K562 (cell line): Measurements from ENCODE around the gene ODF4. TPM values are rescaled to one million over a fixed set of nuclear protein-coding genes. Genes with fewer than 3 reads are reported as not detected.

Experiments used
- BRCA1 ChIP-seq, 2 experiments: fragments of 450-650 bp in 1 of 2; sonication (generic) in 1 of 2; formaldehyde crosslinking in 1 of 2; IDR thresholded peaks; 2 replicates each; pipeline versions ENCODE4 v1.5.0 to v1.6.1; 2017 to 2020; ENCODE audit warnings: mild to moderate bottlenecking in 1 of 2, missing genetic modification reagents in 1 of 2
- ETV6 ChIP-seq, 3 experiments: fragments of 150-350 bp in 1 of 3; sonication (generic) in 1 of 3; formaldehyde crosslinking in 1 of 3; IDR thresholded peaks; 2 replicates each; pipeline versions ENCODE4 v1.6.1 to v1.8.0; 2014 to 2022; ENCODE audit warnings: borderline replicate concordance in 2 of 3, low read depth in 2 of 3, antibody characterized with exemption in 1 of 3, low read length in 1 of 3, mild to moderate bottlenecking in 1 of 3, missing genetic modification reagents in 1 of 3
- MBD1 ChIP-seq: fragments of 250-450 bp; sonication (Bioruptor Pico); IDR thresholded peaks from 2 replicates; pipeline ENCODE4 v1.8.0; 2022; ENCODE audit warnings: inconsistent platforms
- SMAD4 ChIP-seq: fragments of 250-450 bp; sonication (Bioruptor Pico); conservative IDR thresholded peaks from 2 replicates; pipeline ENCODE4 v1.8.0; 2021; ENCODE audit warnings: inconsistent platforms, mild to moderate bottlenecking, moderate library complexity
- SMARCE1 ChIP-seq: fragments of 450-650 bp; IDR thresholded peaks from 2 replicates; pipeline ENCODE4 v1.7.1; 2016; ENCODE audit warnings: mild to moderate bottlenecking
- TCF7 ChIP-seq: sonication (generic); IDR thresholded peaks from 2 replicates; pipeline ENCODE4 v1.6.1; 2016; ENCODE audit warnings: antibody characterized with exemption, borderline replicate concordance
- ZFP36 ChIP-seq: fragments of 150-350 bp; IDR thresholded peaks from 2 replicates; pipeline ENCODE4 v1.6.1; 2018; ENCODE audit warnings: low read length, low read depth; ENCODE audit not compliant: partially characterized antibody
- ZNF696 ChIP-seq: fragments of 250-450 bp; sonication (Bioruptor Pico); conservative IDR thresholded peaks from 2 replicates; pipeline ENCODE4 v1.4.0; 2020; ENCODE audit warnings: mild to moderate bottlenecking, moderate library complexity
- polyA plus RNA-seq, 8 experiments: library from polyadenylated mRNA; depleted of rRNA in 4 of 8; stranded (reverse) in 5 of 8; unstranded in 3 of 8; fragments of >200 nt; fragmentation: Nextera tagmentation in 2 of 8; fragmentation: Illumina TruSeq in 1 of 8; extraction: Ambion mirVana in 2 of 8; extraction: Trizol in 1 of 8; gene quantifications; 2 replicates each; pipeline versions ENCODE4 v1.2.1 to v1.2.3, GENCODE V29; 2011 to 2014; ENCODE audit warnings: inconsistent platforms in 1 of 8, missing spikeins in 1 of 8
- total RNA-seq, 7 experiments: library from RNA; depleted of rRNA in 6 of 7; stranded (reverse); fragments of >200 nt in 6 of 7; fragmentation: Illumina TruSeq in 2 of 7; extraction: Trizol in 2 of 7; gene quantifications; 2 replicates each; pipeline versions ENCODE4 v1.2.1 to v1.2.3, GENCODE V29; 2011 to 2021; ENCODE audit warnings: low replicate concordance in 1 of 7
- TF ChIP-seq, protein P1 (sequence below): fragments of 450-650 bp; IDR thresholded peaks from 2 replicates; pipeline ENCODE4 v1.6.1; 2016; ENCODE audit warnings: mild to moderate bottlenecking, moderate library complexity
- TF ChIP-seq, protein P2 (sequence below): sonication (generic); formaldehyde crosslinking; IDR thresholded peaks from 2 replicates; pipeline ENCODE4 v1.8.0; 2022; ENCODE audit warnings: mild to moderate bottlenecking, missing genetic modification reagents
- TF ChIP-seq, protein P3 (sequence below): sonication (generic); formaldehyde crosslinking; IDR thresholded peaks from 2 replicates; pipeline ENCODE4 v1.9.0; 2022; ENCODE audit warnings: mild to moderate bottlenecking, missing genetic modification reagents
- TF ChIP-seq, protein P4 (sequence below): fragments of 450-650 bp; formaldehyde crosslinking; IDR thresholded peaks from 2 replicates; pipeline ENCODE4 v1.4.0; 2020; ENCODE audit warnings: mild to moderate bottlenecking

ODF4 gene
- total and polyA plus RNA-seq, 9 of the 15 experiments (the other 6 are each of a cell fraction or from before 2014, with no cell fraction given), result not detected

GRCh38 chr17:8332688-8333087 lies 7.0 kb upstream of the ODF4 start (continued):
- TF ChIP-seq, protein P1, sequence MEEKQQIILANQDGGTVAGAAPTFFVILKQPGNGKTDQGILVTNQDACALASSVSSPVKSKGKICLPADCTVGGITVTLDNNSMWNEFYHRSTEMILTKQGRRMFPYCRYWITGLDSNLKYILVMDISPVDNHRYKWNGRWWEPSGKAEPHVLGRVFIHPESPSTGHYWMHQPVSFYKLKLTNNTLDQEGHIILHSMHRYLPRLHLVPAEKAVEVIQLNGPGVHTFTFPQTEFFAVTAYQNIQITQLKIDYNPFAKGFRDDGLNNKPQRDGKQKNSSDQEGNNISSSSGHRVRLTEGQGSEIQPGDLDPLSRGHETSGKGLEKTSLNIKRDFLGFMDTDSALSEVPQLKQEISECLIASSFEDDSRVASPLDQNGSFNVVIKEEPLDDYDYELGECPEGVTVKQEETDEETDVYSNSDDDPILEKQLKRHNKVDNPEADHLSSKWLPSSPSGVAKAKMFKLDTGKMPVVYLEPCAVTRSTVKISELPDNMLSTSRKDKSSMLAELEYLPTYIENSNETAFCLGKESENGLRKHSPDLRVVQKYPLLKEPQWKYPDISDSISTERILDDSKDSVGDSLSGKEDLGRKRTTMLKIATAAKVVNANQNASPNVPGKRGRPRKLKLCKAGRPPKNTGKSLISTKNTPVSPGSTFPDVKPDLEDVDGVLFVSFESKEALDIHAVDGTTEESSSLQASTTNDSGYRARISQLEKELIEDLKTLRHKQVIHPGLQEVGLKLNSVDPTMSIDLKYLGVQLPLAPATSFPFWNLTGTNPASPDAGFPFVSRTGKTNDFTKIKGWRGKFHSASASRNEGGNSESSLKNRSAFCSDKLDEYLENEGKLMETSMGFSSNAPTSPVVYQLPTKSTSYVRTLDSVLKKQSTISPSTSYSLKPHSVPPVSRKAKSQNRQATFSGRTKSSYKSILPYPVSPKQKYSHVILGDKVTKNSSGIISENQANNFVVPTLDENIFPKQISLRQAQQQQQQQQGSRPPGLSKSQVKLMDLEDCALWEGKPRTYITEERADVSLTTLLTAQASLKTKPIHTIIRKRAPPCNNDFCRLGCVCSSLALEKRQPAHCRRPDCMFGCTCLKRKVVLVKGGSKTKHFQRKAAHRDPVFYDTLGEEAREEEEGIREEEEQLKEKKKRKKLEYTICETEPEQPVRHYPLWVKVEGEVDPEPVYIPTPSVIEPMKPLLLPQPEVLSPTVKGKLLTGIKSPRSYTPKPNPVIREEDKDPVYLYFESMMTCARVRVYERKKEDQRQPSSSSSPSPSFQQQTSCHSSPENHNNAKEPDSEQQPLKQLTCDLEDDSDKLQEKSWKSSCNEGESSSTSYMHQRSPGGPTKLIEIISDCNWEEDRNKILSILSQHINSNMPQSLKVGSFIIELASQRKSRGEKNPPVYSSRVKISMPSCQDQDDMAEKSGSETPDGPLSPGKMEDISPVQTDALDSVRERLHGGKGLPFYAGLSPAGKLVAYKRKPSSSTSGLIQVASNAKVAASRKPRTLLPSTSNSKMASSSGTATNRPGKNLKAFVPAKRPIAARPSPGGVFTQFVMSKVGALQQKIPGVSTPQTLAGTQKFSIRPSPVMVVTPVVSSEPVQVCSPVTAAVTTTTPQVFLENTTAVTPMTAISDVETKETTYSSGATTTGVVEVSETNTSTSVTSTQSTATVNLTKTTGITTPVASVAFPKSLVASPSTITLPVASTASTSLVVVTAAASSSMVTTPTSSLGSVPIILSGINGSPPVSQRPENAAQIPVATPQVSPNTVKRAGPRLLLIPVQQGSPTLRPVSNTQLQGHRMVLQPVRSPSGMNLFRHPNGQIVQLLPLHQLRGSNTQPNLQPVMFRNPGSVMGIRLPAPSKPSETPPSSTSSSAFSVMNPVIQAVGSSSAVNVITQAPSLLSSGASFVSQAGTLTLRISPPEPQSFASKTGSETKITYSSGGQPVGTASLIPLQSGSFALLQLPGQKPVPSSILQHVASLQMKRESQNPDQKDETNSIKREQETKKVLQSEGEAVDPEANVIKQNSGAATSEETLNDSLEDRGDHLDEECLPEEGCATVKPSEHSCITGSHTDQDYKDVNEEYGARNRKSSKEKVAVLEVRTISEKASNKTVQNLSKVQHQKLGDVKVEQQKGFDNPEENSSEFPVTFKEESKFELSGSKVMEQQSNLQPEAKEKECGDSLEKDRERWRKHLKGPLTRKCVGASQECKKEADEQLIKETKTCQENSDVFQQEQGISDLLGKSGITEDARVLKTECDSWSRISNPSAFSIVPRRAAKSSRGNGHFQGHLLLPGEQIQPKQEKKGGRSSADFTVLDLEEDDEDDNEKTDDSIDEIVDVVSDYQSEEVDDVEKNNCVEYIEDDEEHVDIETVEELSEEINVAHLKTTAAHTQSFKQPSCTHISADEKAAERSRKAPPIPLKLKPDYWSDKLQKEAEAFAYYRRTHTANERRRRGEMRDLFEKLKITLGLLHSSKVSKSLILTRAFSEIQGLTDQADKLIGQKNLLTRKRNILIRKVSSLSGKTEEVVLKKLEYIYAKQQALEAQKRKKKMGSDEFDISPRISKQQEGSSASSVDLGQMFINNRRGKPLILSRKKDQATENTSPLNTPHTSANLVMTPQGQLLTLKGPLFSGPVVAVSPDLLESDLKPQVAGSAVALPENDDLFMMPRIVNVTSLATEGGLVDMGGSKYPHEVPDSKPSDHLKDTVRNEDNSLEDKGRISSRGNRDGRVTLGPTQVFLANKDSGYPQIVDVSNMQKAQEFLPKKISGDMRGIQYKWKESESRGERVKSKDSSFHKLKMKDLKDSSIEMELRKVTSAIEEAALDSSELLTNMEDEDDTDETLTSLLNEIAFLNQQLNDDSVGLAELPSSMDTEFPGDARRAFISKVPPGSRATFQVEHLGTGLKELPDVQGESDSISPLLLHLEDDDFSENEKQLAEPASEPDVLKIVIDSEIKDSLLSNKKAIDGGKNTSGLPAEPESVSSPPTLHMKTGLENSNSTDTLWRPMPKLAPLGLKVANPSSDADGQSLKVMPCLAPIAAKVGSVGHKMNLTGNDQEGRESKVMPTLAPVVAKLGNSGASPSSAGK, result no peak
- no peak for TF ChIP-seq ZNF696 (CRISPR knock-in tag)
- TF ChIP-seq, protein P2, sequence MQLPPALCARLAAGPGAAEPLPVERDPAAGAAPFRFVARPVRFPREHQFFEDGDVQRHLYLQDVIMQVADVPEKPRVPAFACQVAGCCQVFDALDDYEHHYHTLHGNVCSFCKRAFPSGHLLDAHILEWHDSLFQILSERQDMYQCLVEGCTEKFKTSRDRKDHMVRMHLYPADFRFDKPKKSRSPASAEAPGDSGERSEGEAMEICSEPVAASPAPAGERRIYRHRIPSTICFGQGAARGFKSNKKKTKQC (CRISPR knock-in tag), result no peak
- TF ChIP-seq ZFP36, result no peak
- TF ChIP-seq ETV6 (IDR thresholded peaks at IDR 0.05; ENCODE audit: borderline replicate concordance in 1 of 2, low read depth in 2 of 2, low read length in 1 of 2), result no peak
- TF ChIP-seq ETV6 (CRISPR knock-in tag; IDR thresholded peaks at IDR 0.05; ENCODE audit: borderline replicate concordance), result no peak
- no peak for TF ChIP-seq TCF7
- no peak for TF ChIP-seq BRCA1 (IDR thresholded peaks at IDR 0.05)
- no peak for TF ChIP-seq BRCA1 (CRISPR knock-in tag; IDR thresholded peaks at IDR 0.05)
- TF ChIP-seq, protein P3, sequence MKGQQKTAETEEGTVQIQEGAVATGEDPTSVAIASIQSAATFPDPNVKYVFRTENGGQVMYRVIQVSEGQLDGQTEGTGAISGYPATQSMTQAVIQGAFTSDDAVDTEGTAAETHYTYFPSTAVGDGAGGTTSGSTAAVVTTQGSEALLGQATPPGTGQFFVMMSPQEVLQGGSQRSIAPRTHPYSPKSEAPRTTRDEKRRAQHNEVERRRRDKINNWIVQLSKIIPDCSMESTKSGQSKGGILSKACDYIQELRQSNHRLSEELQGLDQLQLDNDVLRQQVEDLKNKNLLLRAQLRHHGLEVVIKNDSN (CRISPR knock-in tag), result no peak
- TF ChIP-seq, protein P4, sequence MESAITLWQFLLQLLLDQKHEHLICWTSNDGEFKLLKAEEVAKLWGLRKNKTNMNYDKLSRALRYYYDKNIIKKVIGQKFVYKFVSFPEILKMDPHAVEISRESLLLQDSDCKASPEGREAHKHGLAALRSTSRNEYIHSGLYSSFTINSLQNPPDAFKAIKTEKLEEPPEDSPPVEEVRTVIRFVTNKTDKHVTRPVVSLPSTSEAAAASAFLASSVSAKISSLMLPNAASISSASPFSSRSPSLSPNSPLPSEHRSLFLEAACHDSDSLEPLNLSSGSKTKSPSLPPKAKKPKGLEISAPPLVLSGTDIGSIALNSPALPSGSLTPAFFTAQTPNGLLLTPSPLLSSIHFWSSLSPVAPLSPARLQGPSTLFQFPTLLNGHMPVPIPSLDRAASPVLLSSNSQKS (CRISPR knock-in tag), result no peak
- TF ChIP-seq SMARCE1, result no peak
- no peak for TF ChIP-seq SMAD4
- no peak for TF ChIP-seq MBD1 (CRISPR knock-in tag)
